Activated naive CD4-positive, alpha-beta T cell treated with anti-CD3 and anti-CD28 coated beads for 36 hours (primary cell): Measurements from ENCODE around the gene RAB7B. TPM values are rescaled to one million over a fixed set of nuclear protein-coding genes. Genes with fewer than 3 reads are reported as not detected.

ENCODE experiments used
- CTCF ChIA-PET: fragments of 350-600 bp; sonication (Branson Sonifier 250); formaldehyde crosslinking; loops from one replicate; lab custom pipeline; 2021; ENCODE audit warnings: antibody characterized with exemption; lab: Charles Lee
- DNase-seq: peaks from one replicate; pipeline ENCODE4 v3.0.0-alpha.2; 2020
- H3K27ac Mint-ChIP-seq: one replicate; pipeline ENCODE4 v1.8.0; 2021; ENCODE audit warnings: mild to moderate bottlenecking, mixed read lengths
- H3K27me3 Mint-ChIP-seq: one replicate; pipeline ENCODE4 v1.8.0; 2021; ENCODE audit warnings: low read depth, mixed read lengths
- H3K36me3 Mint-ChIP-seq: one replicate; pipeline ENCODE4 v1.8.0; 2021; ENCODE audit warnings: low read depth, mixed read lengths
- H3K4me1 Mint-ChIP-seq: one replicate; pipeline ENCODE4 v1.8.0; 2021; ENCODE audit warnings: low read depth, mixed read lengths
- H3K4me3 Mint-ChIP-seq: one replicate; pipeline ENCODE4 v1.8.0; 2021; ENCODE audit warnings: mild to moderate bottlenecking, moderate library complexity, mixed read lengths
- H3K9me3 Mint-ChIP-seq: one replicate; pipeline ENCODE4 v1.8.0; 2021; ENCODE audit warnings: mixed read lengths
- intact Hi-C: fragments of 100-400 bp; cut with micrococcal nuclease; formaldehyde crosslinking; loops from one replicate; pipeline ENCODE4 v1.15.1; 2023
- total RNA-seq, 2 experiments: library from RNA; stranded (reverse); gene quantifications; one replicate each; pipeline ENCODE4 v1.2.3, GENCODE V29; 2021

Gene RAB7B
- total RNA-seq, 2 experiments from 2014 or later: not detected

DNA sequence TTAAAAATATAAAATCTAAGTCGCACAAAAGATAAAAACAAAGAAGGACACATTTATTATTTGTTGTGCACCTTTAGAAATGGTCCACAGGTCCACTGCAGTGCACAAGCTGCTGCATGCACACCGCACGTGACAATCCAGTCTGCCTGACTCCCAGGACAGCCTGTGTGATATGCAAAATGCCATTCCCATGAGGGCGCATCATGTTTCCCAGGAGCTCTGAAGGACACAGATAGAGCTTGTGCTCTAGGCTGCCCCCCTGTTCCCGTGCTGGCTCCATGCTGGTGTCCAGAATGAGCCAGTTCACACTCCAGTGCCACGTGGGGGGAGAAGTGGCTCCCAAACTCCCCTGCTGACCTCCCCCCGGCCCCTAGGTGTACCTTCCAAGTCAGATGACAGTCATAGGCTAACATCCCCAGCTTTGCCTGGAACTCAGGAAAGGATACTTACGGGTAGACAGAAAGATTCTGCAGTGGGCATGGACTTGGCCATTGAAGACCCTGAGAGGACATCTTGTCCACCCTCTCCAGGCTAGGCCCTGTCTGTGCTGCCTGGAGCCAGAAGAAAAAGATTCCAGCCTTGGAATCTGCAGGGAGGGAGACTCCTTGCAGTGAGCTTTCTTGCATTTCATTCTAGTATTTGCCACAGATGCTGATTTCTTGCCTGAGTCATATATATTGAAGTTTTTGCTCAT, 26.3 kb downstream of the RAB7B start:
- intact Hi-C loops: loop anchor here (1.0 to 10.0 kb wide), 5 partner anchors 58 to 452 kb away; no protein-coding TSS in a partner anchor
- no peaks in the 10 kb centered on the region for H3K4me1 Mint-ChIP-seq
- no peak overlapping the region for H3K4me3 Mint-ChIP-seq
- H3K36me3 Mint-ChIP-seq: no peaks in the 10 kb centered on the region
- peak; percentile 2 for DNase-seq
- CTCF ChIA-PET: interaction anchor here (0.6 to 5.0 kb wide), 68 partner anchors 9 to 874 kb away, joined by 3 to 172 read pairs (median 5); partner anchors contain the start of genes PM20D1 and SLC45A3
- no peaks in the 10 kb centered on the region for H3K27me3 Mint-ChIP-seq
- peaks cover 2% of the 10 kb centered on the region for H3K9me3 Mint-ChIP-seq
- no peak overlapping the region for H3K27ac Mint-ChIP-seq

DNA sequence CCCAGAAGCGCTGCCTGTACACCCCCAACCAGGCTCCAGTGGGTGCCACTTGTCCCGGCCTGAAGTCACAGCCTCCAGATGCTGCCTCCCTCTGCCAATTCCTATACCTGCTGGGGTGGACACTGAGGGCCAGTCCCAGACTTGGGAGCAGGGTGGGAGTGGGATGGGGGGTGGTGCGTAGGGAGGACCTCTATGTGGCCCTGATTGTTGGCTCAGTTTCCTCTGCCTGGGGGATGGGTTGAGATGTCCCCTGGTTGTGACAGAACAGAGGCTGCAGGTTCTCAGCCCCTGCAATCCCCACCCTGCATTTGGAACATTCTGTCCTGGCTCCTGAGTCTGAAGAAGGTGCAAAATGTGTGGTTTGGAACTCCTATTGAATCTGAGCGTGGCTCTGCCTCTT, 27.2 kb downstream of the RAB7B start:
- intact Hi-C loops: loop anchor here (5.0 to 10.0 kb wide), 2 partner anchors 384 to 451 kb away; no protein-coding TSS in a partner anchor
- DNase-seq: peak; percentile 2
- CTCF ChIA-PET: interaction anchor here (1.1 to 5.0 kb wide), 10 partner anchors 17 to 385 kb away, joined by 3 to 172 read pairs (median 14); no protein-coding TSS in a partner anchor
- no peaks in the 10 kb centered on the region for H3K27me3 Mint-ChIP-seq
- no peaks in the 10 kb centered on the region for H3K36me3 Mint-ChIP-seq
- H3K27ac Mint-ChIP-seq: no peak overlapping the region
- peaks cover 2% of the 10 kb centered on the region for H3K9me3 Mint-ChIP-seq
- H3K4me3 Mint-ChIP-seq: no peak overlapping the region
- no peaks in the 10 kb centered on the region for H3K4me1 Mint-ChIP-seq

DNA sequence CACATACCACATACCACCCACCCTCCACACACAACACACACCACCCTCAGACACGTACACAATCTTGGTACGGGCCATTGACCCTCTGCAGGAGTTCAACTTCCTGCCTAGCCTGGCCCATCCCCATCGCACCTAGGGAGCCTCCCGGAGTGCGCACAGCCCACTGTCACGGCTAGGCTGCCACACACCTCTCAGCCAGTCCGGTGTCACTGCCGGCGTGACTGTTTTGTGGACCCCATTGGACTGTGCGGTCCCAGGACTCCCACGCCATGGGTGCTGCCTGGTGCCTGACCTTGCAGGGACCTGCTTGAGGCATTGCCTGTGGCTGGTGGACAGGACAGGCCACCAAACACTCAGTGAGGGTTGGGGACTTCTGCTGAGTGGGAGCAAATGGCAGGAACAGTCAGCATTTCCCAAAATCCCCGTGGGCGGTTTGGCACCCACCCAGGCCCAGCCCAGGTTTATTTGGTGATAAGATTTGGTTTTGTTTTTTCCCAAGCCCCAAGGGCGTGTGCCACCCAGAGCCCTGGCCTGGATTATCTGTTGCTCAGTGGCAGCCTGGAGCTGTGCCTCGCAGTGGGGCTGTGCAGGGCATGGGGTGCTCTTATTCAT, 27.7 kb downstream of the RAB7B start:
- peak; percentile 1 for DNase-seq
- CTCF ChIA-PET: interaction anchor here (1.1 to 5.0 kb wide), 2 partner anchors 56 to 57 kb away, joined by 3 to 172 read pairs; no protein-coding TSS in a partner anchor
- no peak overlapping the region for H3K4me3 Mint-ChIP-seq
- H3K9me3 Mint-ChIP-seq: peaks cover 2% of the 10 kb centered on the region
- intact Hi-C loops: loop anchor here (5.0 to 10.0 kb wide), 2 partner anchors 383 to 451 kb away; no protein-coding TSS in a partner anchor
- no peaks in the 10 kb centered on the region for H3K4me1 Mint-ChIP-seq
- no peaks in the 10 kb centered on the region for H3K27me3 Mint-ChIP-seq
- H3K36me3 Mint-ChIP-seq: no peaks in the 10 kb centered on the region
- no peak overlapping the region for H3K27ac Mint-ChIP-seq

DNA sequence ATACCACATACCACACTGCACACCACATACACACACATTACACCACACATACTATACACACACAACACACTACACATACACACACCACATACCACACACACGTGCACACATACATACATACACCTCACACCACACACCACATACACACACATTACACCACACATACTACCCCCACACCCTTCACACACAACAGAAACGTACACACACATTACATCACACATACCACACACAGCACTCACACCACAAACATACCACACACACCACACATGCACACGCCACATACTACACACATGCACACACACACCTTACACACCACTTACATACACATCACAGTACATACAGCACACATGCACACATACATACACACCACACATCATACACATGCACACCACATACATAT, 28.5 kb downstream of the RAB7B start:
- H3K27ac Mint-ChIP-seq: no peak overlapping the region
- H3K36me3 Mint-ChIP-seq: no peaks in the 10 kb centered on the region
- H3K4me1 Mint-ChIP-seq: no peaks in the 10 kb centered on the region
- intact Hi-C loops: loop anchor here (5.0 to 10.0 kb wide), 2 partner anchors 382 to 450 kb away; no protein-coding TSS in a partner anchor
- no peak overlapping the region for H3K4me3 Mint-ChIP-seq
- CTCF ChIA-PET: no interaction called here
- H3K9me3 Mint-ChIP-seq: peaks cover 2% of the 10 kb centered on the region
- DNase-seq: peak; percentile 1
- no peaks in the 10 kb centered on the region for H3K27me3 Mint-ChIP-seq

DNA sequence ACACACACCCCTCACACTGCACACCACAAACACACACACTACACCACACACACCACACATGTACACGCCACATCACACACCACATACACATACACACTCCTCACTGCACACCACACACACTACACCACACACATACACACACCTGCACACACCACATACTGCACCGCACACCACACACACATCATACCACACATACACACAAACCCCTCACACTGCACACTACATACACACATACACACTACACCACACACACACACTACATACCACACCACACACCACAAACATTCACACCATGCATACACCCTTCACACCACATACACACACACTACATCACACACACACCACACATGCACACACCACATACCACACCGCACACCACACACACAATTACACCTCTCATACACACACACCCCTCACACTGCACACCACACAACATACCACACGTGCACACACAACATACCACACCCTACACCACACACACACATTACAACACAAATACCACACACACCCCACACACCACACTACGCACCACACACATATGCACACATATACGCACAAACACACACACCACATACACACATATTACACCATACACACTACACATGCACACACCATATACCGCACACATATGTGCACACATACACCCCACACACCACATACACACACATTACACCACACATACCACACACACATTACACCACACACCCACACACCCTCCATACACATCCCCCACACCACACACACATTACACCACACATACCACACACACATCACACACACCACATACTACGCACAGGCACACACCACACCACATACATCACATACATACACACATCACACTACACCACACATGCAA, 29.6 kb downstream of the RAB7B start:
- Mint-ChIP-seq H3K27me3 (no peaks in the 10 kb centered on the region), H3K36me3 (no peaks in the 10 kb centered on the region)

DNA sequence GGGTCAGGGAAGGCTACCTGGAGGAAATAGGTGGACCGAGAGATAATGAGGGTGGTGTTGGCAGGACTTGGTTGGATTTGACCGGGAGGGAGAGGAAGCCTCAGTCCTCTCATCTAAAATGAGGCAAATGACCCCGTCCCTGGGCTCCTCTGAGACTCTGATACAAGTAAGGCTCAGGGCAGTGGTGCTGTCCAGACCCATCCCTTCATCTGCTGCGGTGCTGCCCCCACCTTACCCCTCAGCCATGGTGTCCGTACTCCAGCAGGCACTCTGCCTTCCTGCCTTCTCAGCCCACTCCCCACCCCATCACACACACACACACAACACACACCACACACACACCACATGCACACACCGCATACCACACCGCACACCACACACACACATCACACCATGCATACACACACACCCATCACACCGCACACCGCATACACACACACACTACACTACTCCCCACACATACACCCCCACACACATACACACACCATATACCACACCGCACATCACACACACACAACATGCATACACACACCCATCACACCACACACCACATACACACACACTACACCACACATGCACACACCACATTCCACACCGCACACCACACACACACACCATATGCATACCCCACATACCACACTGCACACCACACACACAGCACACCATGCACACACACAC, 30.6 kb downstream of the RAB7B start:
- no peaks in the 10 kb centered on the region for H3K27me3 Mint-ChIP-seq
- no peak overlapping the region for H3K4me3 Mint-ChIP-seq
- H3K4me1 Mint-ChIP-seq: no peaks in the 10 kb centered on the region
- no peaks in the 10 kb centered on the region for H3K36me3 Mint-ChIP-seq
- H3K9me3 Mint-ChIP-seq: peaks cover 2% of the 10 kb centered on the region
- DNase-seq: peak; percentile 3
- intact Hi-C loops: loop anchor here (10.0 kb wide), 1 partner anchor 448 kb away; no protein-coding TSS in a partner anchor
- CTCF ChIA-PET: no interaction called here
- no peak overlapping the region for H3K27ac Mint-ChIP-seq

More for the DNA sequence above, 29.6 kb downstream of the RAB7B start:
- no peak overlapping the region for H3K27ac Mint-ChIP-seq
- peaks cover 2% of the 10 kb centered on the region for H3K9me3 Mint-ChIP-seq
- no peak overlapping the region for H3K4me3 Mint-ChIP-seq
- DNase-seq: peak; percentile 0
- intact Hi-C loops: loop anchor here (10.0 kb wide), 1 partner anchor 449 kb away; no protein-coding TSS in a partner anchor
- H3K4me1 Mint-ChIP-seq: no peaks in the 10 kb centered on the region
- CTCF ChIA-PET: no interaction called here

DNA sequence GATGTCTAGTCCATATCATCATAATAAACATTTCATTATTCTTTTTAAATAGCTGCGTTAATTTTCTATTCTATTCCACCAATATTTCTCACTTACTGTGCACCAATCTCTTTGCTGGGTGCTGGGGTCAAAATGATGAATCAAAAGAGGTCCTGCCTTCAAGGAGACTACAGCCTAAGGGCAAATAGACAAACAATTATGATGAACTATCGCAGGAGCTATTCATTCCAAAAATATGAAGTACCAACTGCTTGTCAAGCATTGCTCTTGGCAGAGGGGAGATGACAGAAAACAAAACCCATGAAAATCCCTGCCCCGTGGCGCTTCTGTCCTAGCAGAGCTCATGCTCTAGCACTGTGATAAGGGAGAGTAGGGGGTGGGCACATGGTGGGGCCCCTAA, 31.1 kb downstream of the RAB7B start:
- intact Hi-C loops: loop anchor here (10.0 kb wide), 1 partner anchor 447 kb away; no protein-coding TSS in a partner anchor
- Mint-ChIP-seq H3K36me3 (no peaks in the 10 kb centered on the region), H3K4me1 (no peaks in the 10 kb centered on the region), H3K4me3 (no peak overlapping the region), H3K9me3 (peaks cover 2% of the 10 kb centered on the region), H3K27ac (no peak overlapping the region), H3K27me3 (no peaks in the 10 kb centered on the region)
- CTCF ChIA-PET: interaction anchor here (2.3 kb wide), 1 partner anchor 313 kb away, joined by 5 read pairs; no protein-coding TSS in a partner anchor
- DNase-seq: peak; percentile 3

DNA sequence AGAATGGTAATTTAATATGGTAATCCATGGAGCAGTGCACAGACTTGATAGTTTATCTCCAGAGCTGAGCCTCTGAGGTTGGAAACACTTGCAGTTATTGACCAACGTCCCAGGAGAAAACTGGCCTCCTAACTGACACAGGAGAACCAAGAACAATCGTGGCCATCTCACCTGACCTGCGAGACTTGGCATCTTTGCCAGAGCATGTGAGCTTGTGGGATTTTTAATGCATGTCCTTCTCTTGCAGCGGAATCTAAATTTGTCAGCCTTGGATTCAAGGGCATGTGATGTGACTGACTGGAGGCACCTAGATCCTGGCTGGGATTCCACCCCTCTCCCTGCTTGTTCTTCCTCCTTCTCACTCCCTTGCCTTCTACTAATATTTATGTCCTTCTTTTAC, 32.1 kb downstream of the RAB7B start:
- H3K4me3 Mint-ChIP-seq: no peak overlapping the region
- peaks cover 2% of the 10 kb centered on the region for H3K9me3 Mint-ChIP-seq
- DNase-seq: peak; percentile 0
- H3K36me3 Mint-ChIP-seq: no peaks in the 10 kb centered on the region
- H3K4me1 Mint-ChIP-seq: no peaks in the 10 kb centered on the region
- intact Hi-C loops: loop anchor here (10.0 kb wide), 1 partner anchor 446 kb away; no protein-coding TSS in a partner anchor
- no peaks in the 10 kb centered on the region for H3K27me3 Mint-ChIP-seq
- H3K27ac Mint-ChIP-seq: no peak overlapping the region
- CTCF ChIA-PET: interaction anchor here (0.5 to 2.3 kb wide), 5 partner anchors 27 to 312 kb away, joined by 3 to 5 read pairs (median 4); no protein-coding TSS in a partner anchor

DNA sequence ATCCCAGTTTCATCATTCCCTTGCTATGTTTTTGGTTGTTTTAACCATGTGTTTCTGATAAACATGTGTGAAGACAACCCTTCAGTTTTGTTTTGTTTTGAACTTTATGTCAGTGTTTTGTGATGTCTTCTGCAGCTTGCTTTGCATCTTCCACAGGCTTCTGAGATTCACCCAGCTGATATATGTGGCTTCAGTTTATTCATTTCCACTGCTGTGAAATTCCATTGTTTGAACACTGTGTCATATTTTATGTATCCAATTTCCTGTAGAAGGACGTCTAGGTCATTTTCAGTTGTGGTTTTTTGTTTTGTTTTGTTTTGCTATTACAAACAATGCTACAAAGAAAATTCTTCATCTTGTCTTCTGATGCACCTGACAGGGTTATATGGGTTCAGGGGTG, 32.7 kb downstream of the RAB7B start:
- no peak for DNase-seq
- H3K4me1 Mint-ChIP-seq: no peaks in the 10 kb centered on the region
- peaks cover 2% of the 10 kb centered on the region for H3K9me3 Mint-ChIP-seq
- no peak overlapping the region for H3K27ac Mint-ChIP-seq
- no peaks in the 10 kb centered on the region for H3K36me3 Mint-ChIP-seq
- no peak overlapping the region for H3K4me3 Mint-ChIP-seq
- CTCF ChIA-PET: interaction anchor here (1.3 to 2.3 kb wide), 3 partner anchors 26 to 312 kb away, joined by 3 to 5 read pairs (median 4); no protein-coding TSS in a partner anchor
- intact Hi-C loops: loop anchor here (10.0 kb wide), 1 partner anchor 446 kb away; no protein-coding TSS in a partner anchor
- no peaks in the 10 kb centered on the region for H3K27me3 Mint-ChIP-seq

DNA sequence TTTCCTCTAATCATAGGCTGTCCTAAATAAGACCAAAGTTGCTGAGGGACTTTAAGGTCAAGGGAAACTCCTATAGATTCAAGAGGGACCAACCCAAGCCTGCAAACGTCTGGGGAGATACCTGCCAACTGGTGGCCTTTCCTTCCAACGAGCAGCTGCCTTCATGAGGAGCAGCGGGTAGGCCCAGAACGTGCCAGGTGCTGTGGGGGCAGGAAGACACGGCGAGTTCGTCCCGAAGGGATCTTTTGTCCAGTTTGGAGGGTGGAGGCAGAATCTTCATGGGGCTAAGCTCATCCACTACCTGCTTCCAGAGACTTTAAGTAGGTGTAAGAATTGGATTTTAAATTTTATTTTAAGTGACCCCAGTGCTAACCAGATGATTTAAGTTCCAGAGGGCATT, 34.0 kb downstream of the RAB7B start:
- H3K4me1 Mint-ChIP-seq: no peaks in the 10 kb centered on the region
- no peaks in the 10 kb centered on the region for H3K36me3 Mint-ChIP-seq
- DNase-seq: peak; percentile 1
- H3K4me3 Mint-ChIP-seq: no peak overlapping the region
- H3K27ac Mint-ChIP-seq: no peak overlapping the region
- CTCF ChIA-PET: interaction anchor here (0.5 to 3.1 kb wide), 4 partner anchors 9 to 58 kb away, joined by 3 to 12 read pairs (median 6); no protein-coding TSS in a partner anchor
- intact Hi-C loops: no loop called here
- H3K27me3 Mint-ChIP-seq: no peaks in the 10 kb centered on the region
- H3K9me3 Mint-ChIP-seq: peaks cover 2% of the 10 kb centered on the region
